Panc1 (cell line): Measurements from ENCODE around the gene BOC. TPM values are rescaled to one million over a fixed set of nuclear protein-coding genes. Genes with fewer than 3 reads are reported as not detected.

Experiments
- ATAC-seq: fragments of 200-7000 bp; cut with Tn5 transposase; 2 replicates; pipeline ENCODE4 v1.9.1; 2020; ENCODE audit warnings: mild to moderate bottlenecking, moderate library complexity
- Bru-seq: library from RNA; stranded (reverse); fragments of 400-500 nt; gene quantifications from one replicate; lab custom pipeline; 2021; lab: Mats Ljungman, UMichigan
- BruChase-seq, 2 experiments: library from RNA; stranded (reverse); fragments of 400-500 nt; gene quantifications; one replicate each; lab custom pipeline; 2021; lab: Mats Ljungman, UMichigan
- BruUV-seq: library from RNA; stranded (reverse); fragments of 400-500 nt; replicated peaks from 2 replicates; lab custom pipeline; 2021; lab: Mats Ljungman, UMichigan
- CTCF ChIA-PET: fragments of 300-600 bp; sonication (Branson Sonifier 250); formaldehyde crosslinking; loops from one replicate; lab custom pipeline; 2022; ENCODE audit warnings: antibody characterized with exemption; lab: Charles Lee
- POLR2A ChIA-PET: fragments of 300-600 bp; sonication (Branson Sonifier 250); formaldehyde crosslinking; loops from one replicate; lab custom pipeline; 2022; ENCODE audit warnings: antibody characterized with exemption; lab: Charles Lee
- DNase-seq: peaks from one replicate; pipeline ENCODE4 v3.0.0-alpha.2; 2010; ENCODE audit warnings: low read depth, low spot score
- H3K27ac ChIP-seq: 2 replicates; pipeline ENCODE4 v1.5.1; 2011; ENCODE audit warnings: mild to moderate bottlenecking, low read length, inconsistent platforms
- H3K27me3 ChIP-seq: fragments of 200-500 bp; sonication (Bioruptor generic); 2 replicates; pipeline ENCODE4 v1.6.0; 2014; ENCODE audit warnings: low read length, inconsistent platforms; ENCODE audit not compliant: control insufficient read depth, insufficient read depth
- H3K36me3 ChIP-seq: fragments of 200-500 bp; sonication (Bioruptor generic); 2 replicates; pipeline ENCODE4 v1.5.1; 2014; ENCODE audit warnings: inconsistent platforms, mild to moderate bottlenecking, low read length, moderate library complexity; ENCODE audit not compliant: control insufficient read depth, insufficient read depth
- H3K4me1 ChIP-seq: 2 replicates; pipeline ENCODE4 v1.5.1; 2011; ENCODE audit warnings: inconsistent platforms, mild to moderate bottlenecking, low read length, moderate library complexity; ENCODE audit not compliant: control insufficient read depth, insufficient read depth
- H3K4me3 ChIP-seq, 2 experiments: 2 replicates each; pipeline ENCODE4 v1.5.1; 2011 to 2012; ENCODE audit warnings: low read depth in 2 of 2, low read length in 2 of 2, mild to moderate bottlenecking in 2 of 2, inconsistent platforms in 1 of 2, moderate library complexity in 1 of 2
- H3K9me3 ChIP-seq: fragments of 200-500 bp; sonication (Bioruptor generic); 2 replicates; pipeline ENCODE4 v1.5.1; 2014; ENCODE audit warnings: low read depth, mild to moderate bottlenecking, inconsistent platforms, low read length, moderate library complexity; ENCODE audit not compliant: control insufficient read depth, insufficient read depth
- CTCF ChIP-seq: fragments of 450-650 bp; IDR thresholded peaks from 2 replicates; pipeline ENCODE4 v1.5.1; 2017; ENCODE audit warnings: mild to moderate bottlenecking
- POLR2AphosphoS5 ChIP-seq: IDR thresholded peaks from 2 replicates; pipeline ENCODE4 v1.6.1; 2012; ENCODE audit warnings: mild to moderate bottlenecking, low read depth, low read length, moderate library complexity
- REST ChIP-seq, 2 experiments: IDR thresholded peaks; 2 replicates each; pipeline ENCODE4 v1.6.1; 2011 to 2012; ENCODE audit warnings: low read depth in 2 of 2, control low read depth in 1 of 2, low read length in 1 of 2, mild to moderate bottlenecking in 1 of 2, moderate library complexity in 1 of 2; ENCODE audit not compliant: insufficient read depth in 1 of 2
- SIN3A ChIP-seq: IDR thresholded peaks from 2 replicates; pipeline ENCODE4 v1.6.1; 2012; ENCODE audit warnings: low read depth, mild to moderate bottlenecking, low read length, moderate library complexity, borderline replicate concordance; ENCODE audit not compliant: insufficient read depth
- TCF7L2 ChIP-seq: IDR thresholded peaks from 2 replicates; pipeline ENCODE4 v1.6.1; 2011; ENCODE audit warnings: mild to moderate bottlenecking, low read depth, low read length, inconsistent platforms
- in situ Hi-C: cut with HindIII; loops from 2 replicates; pipeline ENCODE4 v1.10.0; 2016; ENCODE audit warnings: low sequenced_read_pairs, low pct_unique_long_range_greater_than_20kb
- intact Hi-C: fragments of 100-400 bp; cut with micrococcal nuclease; formaldehyde crosslinking; loops from one replicate; pipeline ENCODE4 v1.10.0; 2022; ENCODE audit not compliant: unreplicated experiment
- long read RNA-seq: library from polyadenylated mRNA; unstranded; transcript quantifications from one replicate; pipeline ENCODE4 v2.0.0, GENCODE V29; 2021; ENCODE audit not compliant: unreplicated experiment
- polyA plus RNA-seq: library from polyadenylated mRNA; unstranded; fragments of >200 nt; gene quantifications from one replicate; pipeline ENCODE4 v1.2.1, GENCODE V29; 2012; ENCODE audit warnings: missing spikeins; ENCODE audit not compliant: insufficient read length
- total RNA-seq: library from RNA; stranded (reverse); gene quantifications from one replicate; pipeline ENCODE4 v1.2.1, GENCODE V29; 2021; ENCODE audit not compliant: unreplicated experiment

Gene BOC
- 0.33 TPM for total RNA-seq
- polyA plus RNA-seq = not detected
- Bru-seq, nascent RNA = percentile 11 among the genes with signal in this experiment
- percentile 11 among the genes with signal in this experiment for BruChase-seq, experiment 1, labeled RNA remaining after a 2-hour chase
- BruChase-seq, experiment 2, labeled RNA remaining after a 6-hour chase = percentile 9 among the genes with signal in this experiment
- long read RNA-seq = 0 reads

- ATAC-seq (peak; percentile 66), DNase-seq (no peak)
- TF ChIP-seq CTCF = no peak; the same call in 1 of the 2 replicates
- no peak for TF ChIP-seq REST (IDR thresholded peaks at IDR 0.05; ENCODE audit: insufficient read depth in 1 of 2, low read depth in 2 of 2, low read length in 1 of 2)
- no peak for TF ChIP-seq TCF7L2
- TF ChIP-seq POLR2AphosphoS5 = no peak
- TF ChIP-seq SIN3A = no peak
- H3K4me1 ChIP-seq = 0 out of 2 replicates have a peak, but pooled peaks cover 3% of the 10 kb centered on the region
- no peak within 1 kb of the TSS for H3K27ac ChIP-seq
- H3K4me3 ChIP-seq = peak within 1 kb of the TSS; percentile 42 to 50
- ChIA-PET CTCF (no interaction called here), POLR2A (no interaction called here)
- intact Hi-C loops = no loop called here
- in situ Hi-C loops = no loop called here
- no peaks in the 10 kb centered on the region for H3K9me3 ChIP-seq
- H3K36me3 ChIP-seq = no peaks in the 10 kb centered on the region
- peaks cover 41% of the 10 kb centered on the region for H3K27me3 ChIP-seq
- no TSS peak for BruUV-seq
Observed at GRCh38 chr3:113211330-113212149, at the start of gene BOC. TSS of gene BOC (plus strand) at chr3:113211557. CDS start at chr3:113249803, 38,246 bp downstream.

GRCh38 chr3:113161661-113162060, 49.7 kb upstream of the BOC start:
- in situ Hi-C loops (no loop called here), intact Hi-C loops (no loop called here)
- Histone ChIP-seq H3K4me1 (no peaks in the 10 kb centered on the region), H3K27ac (no peak overlapping the region), H3K27me3 (no peaks in the 10 kb centered on the region; the same call in 1 of the 2 replicates), H3K36me3 (no peaks in the 10 kb centered on the region), H3K9me3 (no peaks in the 10 kb centered on the region), H3K4me3 (no peak overlapping the region)
- CTCF ChIA-PET = no interaction called here
- TF ChIP-seq CTCF (no peak), REST (IDR thresholded peaks at IDR 0.05; ENCODE audit: insufficient read depth in 1 of 2, low read depth in 2 of 2, low read length in 1 of 2) (no peak), TCF7L2 (no peak), SIN3A (no peak), POLR2AphosphoS5 (no peak)
- no peak for DNase-seq
- no peak for ATAC-seq
- no TSS peak for BruUV-seq
- POLR2A ChIA-PET = no interaction called here
